ENCODE measurements around the gene UTP14C. TPM values are rescaled to one million over a fixed set of nuclear protein-coding genes. Genes with fewer than 3 reads are reported as not detected.

Gene UTP14C
- total and polyA plus RNA-seq, 12 donors, result 1.4 to 21.4 (median 14.1) TPM

GRCh38 chr13:52070929-52071523 lies 46.5 kb downstream of the UTP14C start:
- intact Hi-C loops (cut with DNase I), result no loop called here
- no peak overlapping the region for H3K4me3 ChIP-seq
- WGBS, 4 donors, result 71 to 88% (median 78%) methylated on average over 1 of the region's 1 CpG

More at GRCh38 chr13:52070929-52071523, 46.5 kb downstream of the UTP14C start:
- no peaks in the 10 kb centered on the region for H3K36me3 ChIP-seq (replicated peaks in 1 of 2)
- H3K9me3 ChIP-seq (replicated peaks in 1 of 3), result peaks cover 0 to 7% (median 0%) of the 10 kb centered on the region in 3 donors
- TF ChIP-seq POLR2A (IDR thresholded peaks at IDR 0.05) (no peak), CTCF (IDR thresholded peaks at IDR 0.05) (no peak)
- no peak overlapping the region for H3K27ac ChIP-seq
- no peaks in the 10 kb centered on the region for H3K4me1 ChIP-seq (replicated peaks in 1 of 2)
- DNase-seq, result no peak
- peaks cover 5% of the 10 kb centered on the region for H3K27me3 ChIP-seq

Other genes starting within 250 kb of the UTP14C start
- gene DHRS12, start 220.5 kb upstream of the UTP14C start, total RNA-seq, result 10 to 100 TPM in 5 of 9 donors, 1 to 10 TPM in 4; 4.3 to 16.6 (median 10.9) TPM
- 10 to 100 TPM; 12.1 to 33.9 (median 28.6) TPM for gene DHRS12, start 220.5 kb upstream of the UTP14C start, polyA plus RNA-seq
- under 1 TPM in 1 of 9 donors, not detected in 8; 0.17 TPM for gene TMEM272, start 179.5 kb upstream of the UTP14C start, total RNA-seq
- gene TMEM272, start 179.5 kb upstream of the UTP14C start, polyA plus RNA-seq, result under 1 TPM in 2 of 3 donors, not detected in 1; 0.03 to 0.05 TPM
- not detected for gene CCDC70, start 162.7 kb upstream of the UTP14C start, total RNA-seq
- not detected for gene CCDC70, start 162.7 kb upstream of the UTP14C start, polyA plus RNA-seq
- 1 to 10 TPM; 2.2 to 5.6 (median 3.7) TPM for gene ATP7B, start 13.2 kb upstream of the UTP14C start, total RNA-seq
- gene ATP7B, start 13.2 kb upstream of the UTP14C start, polyA plus RNA-seq, result 1 to 10 TPM in 2 of 3 donors, under 1 TPM in 1; 0.80 to 2.1 (median 1.7) TPM
- 10 to 100 TPM; 11.8 to 35.4 (median 30.3) TPM for gene ALG11, start 12.3 kb upstream of the UTP14C start, total RNA-seq
- 10 to 100 TPM in 1 of 3 donors, 1 to 10 TPM in 2; 6.8 to 22.3 (median 9.7) TPM for gene ALG11, start 12.3 kb upstream of the UTP14C start, polyA plus RNA-seq
- under 1 TPM in 5 of 9 donors, not detected in 4; under 0.01 to 0.17 (median 0.11) TPM for gene NEK5, start 104.4 kb downstream of the UTP14C start, total RNA-seq
- gene NEK5, start 104.4 kb downstream of the UTP14C start, polyA plus RNA-seq, result under 1 TPM in 2 of 3 donors, not detected in 1; 0.10 to 0.16 TPM
- 10 to 100 TPM in 4 of 9 donors, 1 to 10 TPM in 5; 3.0 to 16.2 (median 7.1) TPM for gene NEK3, start 134.9 kb downstream of the UTP14C start, total RNA-seq
- gene NEK3, start 134.9 kb downstream of the UTP14C start, polyA plus RNA-seq, result 10 to 100 TPM in 2 of 3 donors, 1 to 10 TPM in 1; 6.4 to 56.4 (median 26.7) TPM